CD4-positive, alpha-beta T cell treated with Interleukin-2 at 100 ng/mL for 4 hours (primary cell): Measurements from ENCODE around the gene S100A8.

Experiments
- DNase-seq: peaks from one replicate; pipeline ENCODE4 v3.0.0-alpha.2; 2020; ENCODE audit warnings: low spot score

The S100A8 gene

DNA sequence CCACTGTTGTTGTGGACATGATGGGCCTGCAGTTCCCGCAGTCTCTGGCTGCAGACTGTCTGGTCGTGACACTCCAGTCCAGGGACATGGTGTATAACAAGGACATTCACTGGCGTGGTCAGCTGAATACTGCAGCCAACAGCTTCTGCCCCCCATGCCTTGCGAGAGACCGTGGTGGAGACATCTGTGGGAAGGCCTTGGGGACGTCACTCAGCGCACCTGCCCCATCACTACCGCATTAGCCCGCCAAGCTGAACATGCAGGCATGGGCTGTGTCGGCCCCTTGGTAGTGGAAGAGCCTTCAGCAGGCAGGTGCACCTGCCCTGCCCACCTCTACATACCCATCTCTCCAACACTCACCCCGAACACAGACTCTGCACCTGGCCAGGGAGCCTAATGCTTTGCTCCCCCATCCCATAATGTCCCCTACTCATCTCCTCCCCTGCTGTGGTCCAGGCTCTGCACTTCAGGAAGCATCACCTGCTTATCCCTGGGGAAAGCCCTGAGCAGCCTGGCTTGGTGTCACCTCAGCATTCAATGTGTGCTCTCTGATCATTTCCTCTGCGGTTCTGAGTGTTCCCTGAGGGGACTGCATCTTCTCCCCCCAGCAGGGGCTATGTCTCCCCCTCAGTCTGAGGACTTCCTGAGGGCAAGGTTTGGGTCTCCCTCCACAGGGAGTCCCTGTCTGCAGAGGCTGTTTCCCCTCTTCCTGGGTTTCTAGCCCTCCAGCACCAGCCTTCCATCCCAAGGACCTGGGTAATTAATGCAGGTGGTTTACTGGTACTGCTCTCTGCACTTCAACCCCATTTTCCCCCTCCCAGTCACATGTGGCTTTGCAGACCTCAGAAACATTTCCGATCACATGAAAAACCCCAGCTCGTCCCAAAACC lies 45.4 kb downstream of the S100A8 start:
- no peak for DNase-seq

DNA sequence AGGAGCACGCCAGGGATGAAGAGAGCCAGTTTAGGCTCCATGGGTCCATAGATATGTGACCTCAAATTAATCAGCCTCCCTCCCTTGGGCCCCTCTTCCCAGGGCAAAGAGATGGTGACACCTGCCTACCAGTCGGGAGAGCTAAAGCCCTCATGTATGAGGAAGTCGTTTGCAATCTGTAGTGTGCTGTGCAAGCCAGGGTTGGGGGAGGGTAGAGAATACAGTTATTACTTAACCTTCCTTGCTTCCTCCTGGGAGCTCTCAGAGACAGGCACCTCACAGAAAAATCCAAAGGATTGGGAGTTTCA lies 46.2 kb downstream of the S100A8 start:
- no peak for DNase-seq

DNA sequence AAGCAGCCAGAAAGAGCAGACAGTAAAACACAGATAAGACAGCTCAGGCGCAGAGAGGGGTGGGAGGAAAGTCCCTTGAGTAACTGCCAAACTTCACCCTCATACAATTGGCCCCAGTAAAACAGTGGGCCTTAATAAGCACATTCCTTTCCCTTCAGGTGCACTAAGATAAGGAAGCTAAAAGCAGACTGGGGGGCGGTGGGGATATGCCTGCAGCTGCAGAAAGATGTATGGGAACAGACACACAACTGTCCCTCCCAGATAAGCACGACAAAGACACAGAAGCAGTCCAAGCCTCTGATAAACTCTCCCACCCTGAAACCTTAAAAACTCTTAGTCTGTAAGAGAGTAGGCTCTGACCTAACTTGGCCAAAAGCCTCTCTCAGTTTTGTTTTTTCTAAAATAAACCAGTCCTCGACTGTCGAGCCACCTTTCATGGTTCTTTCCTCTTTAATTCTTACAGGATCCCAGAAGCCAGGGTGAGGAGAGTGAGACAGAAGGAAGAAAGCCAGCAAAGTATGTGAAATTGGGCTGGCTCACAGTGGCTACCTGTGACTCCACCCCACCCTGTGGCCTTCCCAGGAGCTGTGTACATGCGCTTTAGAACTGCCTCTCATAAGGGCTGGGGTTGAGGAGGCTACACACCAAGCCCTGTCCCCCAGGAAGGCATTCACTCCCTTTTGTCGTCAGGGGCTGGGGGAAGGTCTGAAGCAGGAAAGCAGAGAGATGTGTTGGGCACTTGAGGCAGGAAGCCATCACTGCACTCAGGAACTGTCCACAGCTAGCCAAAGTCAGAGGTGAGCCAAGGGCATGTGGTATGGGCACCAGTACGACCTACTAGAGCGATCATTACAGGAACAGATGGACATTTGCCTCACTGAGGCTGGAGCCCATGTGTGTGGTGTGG lies 46.8 kb downstream of the S100A8 start:
- no peak for DNase-seq

DNA sequence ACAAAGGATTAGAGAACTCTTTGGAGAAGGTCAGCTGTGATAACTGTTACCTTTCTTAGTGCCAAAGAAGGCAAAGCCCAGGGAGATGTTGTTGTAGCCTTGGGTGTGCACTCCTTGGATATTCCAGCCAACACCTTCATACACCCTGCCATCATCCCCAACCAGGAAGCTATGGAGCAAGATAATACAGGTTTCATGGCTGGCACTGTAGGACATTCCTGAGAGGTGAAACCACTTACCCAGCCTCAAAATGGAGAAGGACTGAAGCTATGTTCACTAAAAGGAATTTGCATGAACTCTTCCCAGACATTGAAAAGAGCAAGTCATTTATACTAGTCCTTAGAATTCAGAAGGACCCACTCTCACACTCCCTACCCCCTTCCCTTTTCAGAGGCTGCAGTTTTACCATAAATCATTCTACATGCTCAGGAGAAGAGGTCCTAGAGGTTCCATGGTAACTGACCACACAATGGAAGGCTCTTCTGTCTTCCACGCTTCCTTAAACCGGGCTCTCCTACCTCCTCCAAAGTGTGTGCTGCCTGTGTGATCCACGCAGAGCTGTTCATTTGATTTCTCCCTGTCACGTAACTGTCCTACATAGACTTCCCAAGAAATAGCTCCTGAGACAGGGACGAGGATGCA lies 47.7 kb downstream of the S100A8 start:
- DNase-seq = no peak

DNA sequence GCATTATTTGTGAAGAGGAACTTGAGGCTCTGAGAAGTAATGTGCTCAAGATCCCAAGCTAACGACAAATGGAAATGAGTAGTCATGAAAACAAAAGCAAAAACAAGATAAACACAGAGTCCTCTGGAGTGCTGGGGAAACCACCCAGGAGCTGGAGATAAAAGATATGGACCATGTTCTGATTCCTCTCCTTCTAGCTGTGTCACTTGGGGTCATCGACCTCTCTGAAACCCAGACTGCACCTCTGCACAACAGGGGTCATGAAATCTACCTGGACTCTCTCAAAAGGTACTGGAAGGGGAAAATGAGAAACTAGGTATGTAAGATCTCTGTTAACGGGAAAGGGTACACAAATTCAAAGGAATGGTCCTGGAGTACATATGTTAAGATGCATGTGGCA lies 48.7 kb downstream of the S100A8 start:
- DNase-seq = no peak

DNA sequence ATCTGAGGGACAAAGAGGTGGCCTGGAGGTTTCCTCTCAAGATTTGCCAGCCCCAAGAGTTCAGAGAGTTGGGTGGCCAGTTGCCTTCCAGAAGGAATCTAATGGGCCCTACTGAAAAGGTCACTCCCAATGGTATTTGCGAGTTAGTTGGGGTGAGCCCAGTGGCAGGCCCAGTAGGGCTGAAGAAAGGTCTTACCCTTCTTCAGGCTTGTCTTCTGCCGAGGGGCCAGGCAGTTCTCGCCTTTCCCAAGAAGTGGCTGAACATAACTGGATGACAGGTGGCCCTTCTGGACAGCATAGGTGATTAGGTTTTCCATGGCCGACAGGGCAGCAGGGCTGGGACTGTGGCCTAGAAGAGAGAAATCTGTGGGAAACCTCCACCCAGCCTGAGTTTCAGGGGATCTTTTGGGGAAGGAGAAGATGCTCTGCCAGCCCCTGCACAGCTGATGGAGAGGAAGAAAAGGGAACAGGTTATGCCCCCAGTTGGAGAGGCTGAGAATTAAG lies 49.4 kb downstream of the S100A8 start:
- no peak for DNase-seq

DNA sequence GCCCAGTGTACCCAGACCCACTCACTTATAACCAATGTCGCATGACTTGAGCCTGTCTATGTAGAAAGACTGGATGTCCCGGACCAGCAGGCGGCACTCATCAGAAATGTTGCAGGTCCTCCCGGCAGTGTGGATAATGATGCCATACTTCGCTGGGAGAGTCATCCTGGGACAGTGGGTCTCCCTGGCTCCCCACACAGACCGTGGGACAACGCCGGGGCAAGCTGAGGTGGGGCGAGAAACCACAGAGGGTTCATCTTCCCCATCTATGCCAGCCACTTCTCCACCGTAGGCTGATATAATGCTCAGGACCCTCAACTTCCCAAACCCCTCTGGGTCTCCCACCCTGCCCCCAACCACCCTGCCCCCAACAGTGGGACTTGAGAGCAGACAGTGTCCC lies 50.5 kb downstream of the S100A8 start:
- DNase-seq = no peak
